H1 (cell line): ENCODE measurements around the gene JTB.

Experiments
- NANOG ChIP-seq: IDR thresholded peaks from 2 replicates; pipeline ENCODE4 v1.6.1; 2011; ENCODE audit warnings: low read length, low read depth, mild to moderate bottlenecking, inconsistent platforms; ENCODE audit not compliant: insufficient read depth, poor library complexity, severe bottlenecking
- POLR2A ChIP-seq, 2 experiments: IDR thresholded peaks; 1 replicate in 1 of 2; 2 replicates in 1 of 2; pipeline ENCODE4 v1.6.1; 2011; ENCODE audit warnings: low read depth in 2 of 2, low read length in 2 of 2, mild to moderate bottlenecking in 2 of 2; ENCODE audit errors: control extremely low read depth in 1 of 2
- SRF ChIP-seq: IDR thresholded peaks from 2 replicates; pipeline ENCODE4 v1.6.1; 2011; ENCODE audit warnings: mild to moderate bottlenecking, low read depth, low read length, moderate library complexity

GRCh38 chr1:153978274-153978909, 918 bp upstream of the JTB start:
- no peak for TF ChIP-seq POLR2A (IDR thresholded peaks at IDR 0.05; ENCODE audit: control extremely low read depth in 1 of 2, low read depth in 2 of 2, low read length in 2 of 2)
- TF ChIP-seq SRF: no peak
- TF ChIP-seq NANOG: no peak
